GM21526 (cell line): Measurements from ENCODE around the gene RPL12.

ENCODE experiments used
- ATAC-seq: cut with Tn5 transposase; IDR thresholded peaks from one replicate; pipeline ENCODE4 v1.9.1; 2021; ENCODE audit warnings: moderate library complexity; ENCODE audit not compliant: unreplicated experiment, low FRiP score

Gene RPL12

DNA sequence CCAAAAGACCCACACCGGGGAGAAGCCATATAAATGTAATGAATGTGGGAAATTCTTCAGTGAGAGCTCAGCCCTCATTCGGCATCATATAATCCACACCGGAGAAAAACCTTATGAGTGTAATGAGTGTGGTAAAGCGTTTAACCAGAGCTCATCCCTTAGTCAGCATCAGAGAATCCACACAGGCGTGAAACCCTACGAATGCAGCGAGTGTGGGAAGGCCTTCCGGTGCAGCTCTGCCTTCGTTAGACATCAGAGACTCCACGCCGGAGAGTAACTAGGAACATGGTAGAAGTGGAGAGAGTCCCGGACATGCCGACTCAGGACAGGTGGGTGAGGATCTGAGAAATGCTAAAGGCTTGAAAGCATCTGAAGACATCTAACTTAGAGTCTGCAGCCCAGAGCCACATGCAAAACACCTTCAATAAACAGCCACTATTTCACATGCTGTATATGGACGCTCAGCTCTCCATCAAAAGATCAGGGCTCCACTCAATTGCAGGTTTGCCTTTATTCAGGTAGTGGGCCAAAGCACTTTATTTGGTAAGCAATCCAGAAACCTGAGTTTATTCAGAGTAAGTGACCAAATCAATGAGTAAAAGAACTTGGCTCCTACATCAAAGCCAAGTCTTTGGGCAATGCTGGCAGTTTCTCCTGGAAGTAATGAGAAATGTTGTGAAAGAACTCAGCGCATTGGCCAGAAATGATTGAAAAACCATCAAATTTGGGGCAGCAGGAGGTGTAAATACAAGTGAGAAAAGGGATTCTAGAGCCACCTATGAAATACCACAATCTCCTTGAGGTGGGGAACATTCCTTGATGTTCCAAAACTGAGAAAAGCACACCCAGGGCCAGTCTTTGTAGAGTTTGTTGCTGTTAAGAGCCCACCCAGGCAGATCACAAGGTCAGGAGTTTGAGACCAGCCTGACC lies 6.0 kb downstream of the RPL12 start:
- no peak for ATAC-seq

DNA sequence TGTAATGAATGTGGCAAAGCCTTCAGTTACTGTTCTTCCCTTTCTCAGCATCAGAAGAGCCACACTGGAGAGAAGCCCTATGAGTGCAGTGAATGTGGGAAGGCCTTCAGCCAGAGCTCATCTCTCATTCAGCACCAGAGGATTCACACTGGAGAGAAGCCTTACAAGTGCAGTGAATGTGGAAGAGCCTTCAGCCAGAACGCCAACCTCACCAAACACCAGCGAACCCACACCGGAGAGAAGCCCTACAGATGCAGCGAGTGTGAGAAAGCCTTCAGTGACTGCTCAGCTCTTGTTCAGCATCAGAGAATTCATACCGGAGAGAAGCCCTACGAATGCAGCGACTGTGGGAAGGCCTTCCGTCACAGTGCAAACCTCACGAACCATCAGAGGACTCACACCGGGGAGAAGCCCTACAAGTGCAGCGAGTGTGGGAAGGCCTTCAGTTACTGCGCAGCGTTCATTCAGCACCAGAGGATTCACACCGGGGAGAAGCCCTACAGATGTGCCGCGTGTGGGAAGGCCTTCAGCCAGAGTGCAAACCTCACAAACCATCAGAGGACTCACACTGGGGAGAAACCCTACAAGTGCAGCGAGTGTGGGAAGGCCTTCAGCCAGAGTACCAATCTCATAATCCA lies 6.8 kb downstream of the RPL12 start:
- no peak for ATAC-seq

DNA sequence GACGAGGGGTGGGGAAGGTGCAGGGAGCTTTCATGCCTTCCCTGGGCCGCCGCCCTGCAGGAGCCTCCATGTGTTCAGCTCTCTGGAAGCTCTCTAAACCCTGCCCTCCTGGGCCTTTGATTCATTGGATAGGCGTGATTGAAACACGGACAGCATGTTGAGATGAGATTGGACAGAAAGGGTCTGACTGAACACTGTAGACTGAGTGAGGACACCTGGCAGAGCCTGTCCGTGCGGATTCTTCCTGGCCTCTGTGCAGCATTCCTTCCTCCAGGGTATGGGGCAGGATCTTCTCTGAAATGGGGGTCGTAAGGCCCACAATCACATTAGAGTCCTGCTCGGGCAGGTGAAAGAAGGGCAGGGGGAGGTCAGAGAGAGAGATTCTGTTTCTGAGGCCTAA lies 12.8 kb downstream of the RPL12 start:
- no peak for ATAC-seq

DNA sequence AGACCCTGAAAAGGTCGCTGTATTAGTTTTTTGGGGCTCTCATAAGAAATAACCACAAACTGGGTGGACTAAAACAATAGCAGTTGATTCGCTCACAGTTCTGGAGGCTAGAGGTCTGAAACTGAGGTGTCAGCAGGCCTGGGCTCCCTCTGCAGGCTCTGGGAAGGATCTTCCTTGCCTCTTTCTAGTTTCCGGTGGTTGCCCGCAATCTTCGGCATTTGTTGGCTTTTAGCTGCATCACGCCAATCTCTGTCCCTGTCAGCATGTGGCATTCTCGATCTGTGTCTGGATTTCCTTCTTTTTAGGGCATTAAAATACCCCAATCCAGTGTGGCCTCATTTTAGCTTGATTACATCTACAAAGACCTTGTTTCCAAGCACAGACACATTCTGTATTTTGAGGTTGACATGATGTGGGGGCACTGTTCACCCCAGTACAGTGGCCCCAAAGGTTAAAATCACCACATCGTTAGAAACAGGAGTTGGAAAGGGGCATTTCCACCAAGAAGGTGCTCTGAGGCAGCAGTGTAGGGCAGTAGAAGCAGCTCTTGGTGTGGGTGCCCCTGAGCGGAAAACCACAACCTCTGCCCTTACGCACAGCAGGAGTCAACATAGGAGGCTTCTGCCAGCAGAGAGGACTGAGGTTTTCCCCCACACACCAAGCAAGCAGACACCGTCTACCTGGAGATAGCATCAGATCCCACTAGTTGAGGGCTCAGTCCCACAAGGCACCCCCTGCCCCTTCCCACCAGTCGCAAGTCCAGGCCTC lies 13.5 kb downstream of the RPL12 start:
- no peak for ATAC-seq

DNA sequence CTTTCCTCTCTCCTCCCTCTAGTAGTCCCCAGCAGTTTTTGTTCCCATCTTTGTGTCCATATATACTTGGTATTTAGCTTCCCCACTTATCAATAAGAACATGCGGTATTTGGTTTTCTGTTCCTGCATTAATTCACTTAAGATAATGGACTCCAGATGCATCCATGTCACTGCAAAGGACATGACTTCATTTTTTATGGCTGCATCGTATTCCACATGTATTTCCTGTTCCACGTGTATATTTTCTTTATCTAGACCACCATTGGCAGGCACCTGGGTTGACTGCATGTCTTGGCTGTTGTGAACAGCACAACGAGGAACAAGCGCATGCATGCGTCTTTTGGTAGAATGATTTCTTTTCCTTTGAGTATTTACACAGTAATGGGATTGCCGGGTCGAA lies 20.8 kb downstream of the RPL12 start:
- no peak for ATAC-seq

DNA sequence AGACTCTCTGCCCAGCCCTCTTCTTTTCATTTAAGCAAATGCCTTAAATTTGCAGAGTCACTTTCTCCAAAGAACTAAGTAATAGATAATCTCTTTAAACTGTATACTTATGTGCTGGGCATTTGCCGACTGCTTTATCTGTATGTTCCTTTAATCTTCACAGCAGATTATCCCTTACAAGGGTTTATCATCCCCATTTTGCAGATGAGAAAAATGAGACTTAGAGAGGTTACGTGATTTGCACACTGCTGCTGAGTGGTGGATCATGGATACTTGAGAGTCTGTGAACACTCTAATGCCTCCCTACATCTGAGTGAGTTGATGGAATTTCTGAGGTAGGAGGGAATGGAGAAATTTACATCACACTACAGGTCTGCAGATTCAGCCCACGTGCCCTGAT lies 22.9 kb downstream of the RPL12 start:
- no peak for ATAC-seq

DNA sequence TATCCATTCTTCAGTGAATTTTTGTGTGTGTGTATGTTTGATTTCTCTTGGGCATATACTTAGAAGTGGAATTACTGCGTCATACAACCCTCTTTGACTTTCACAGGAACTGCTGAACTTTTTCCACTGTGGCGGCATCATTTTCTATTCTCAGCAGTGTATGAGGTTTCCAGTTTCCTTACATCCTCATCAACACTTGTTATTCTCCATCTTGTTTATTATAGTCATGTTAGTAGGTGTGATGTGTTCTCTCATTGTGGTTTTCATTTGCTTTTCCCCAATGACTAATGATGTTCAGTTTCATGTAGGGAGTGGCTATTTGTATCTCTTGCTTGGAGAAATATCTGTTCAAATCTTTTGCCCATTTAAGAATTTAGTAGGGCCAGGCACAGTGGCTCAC lies 24.4 kb downstream of the RPL12 start:
- ATAC-seq: no peak

DNA sequence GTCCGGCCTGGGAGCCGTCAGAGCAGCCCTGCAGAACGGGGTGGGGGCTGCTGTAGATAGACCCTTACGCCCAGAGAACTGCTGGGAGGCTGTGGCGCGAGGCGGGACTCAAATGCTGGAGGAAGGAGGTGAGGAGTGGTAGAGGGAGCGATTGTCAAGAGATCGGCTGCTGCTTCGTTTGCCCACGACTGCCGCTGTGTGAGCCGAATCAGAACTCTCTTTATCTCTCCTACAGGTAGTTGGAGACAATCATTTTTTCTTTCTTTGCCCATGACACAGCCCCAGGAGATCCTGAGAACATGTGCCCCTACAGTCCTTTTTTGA lies 26.6 kb downstream of the RPL12 start:
- ATAC-seq: peak; percentile 12

DNA sequence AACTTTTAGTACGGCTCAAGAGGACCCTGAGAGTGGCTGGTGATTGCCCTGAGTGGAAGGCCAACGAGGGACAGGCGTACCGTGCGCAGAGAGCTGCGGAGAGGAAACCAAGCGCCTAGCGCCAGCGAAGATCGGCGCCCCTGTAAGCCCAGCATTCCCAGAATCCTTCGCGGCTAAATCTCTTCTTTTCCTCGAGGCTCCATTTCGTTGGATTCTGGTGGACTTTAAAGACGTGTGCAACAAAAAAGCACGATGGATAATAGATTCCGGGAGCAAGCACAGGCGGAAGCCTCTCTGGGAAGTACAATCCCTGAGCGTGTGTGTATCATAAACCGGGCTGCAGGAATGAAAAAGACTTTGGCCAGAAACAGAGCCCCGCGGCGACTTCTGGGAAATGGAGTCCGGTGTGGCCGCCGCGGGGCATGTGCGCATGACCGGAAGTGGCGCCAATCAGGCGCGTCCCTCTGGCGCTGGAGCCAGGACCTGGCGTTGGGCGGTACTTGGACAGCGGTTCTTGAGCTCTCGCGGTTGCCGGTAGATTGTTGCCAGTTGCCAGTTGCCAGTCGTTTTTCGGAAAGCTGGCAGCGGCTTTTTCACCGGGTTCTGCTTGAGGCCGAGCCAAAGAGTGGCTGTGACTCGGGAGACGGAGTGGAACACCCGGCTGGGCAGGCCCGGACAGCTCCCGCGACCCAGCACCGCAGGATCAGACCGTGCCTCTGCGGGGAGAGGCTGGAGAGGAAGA lies 27.1 kb downstream of the RPL12 start, which contains the start of gene ZNF79:
TSS of gene ZNF79 (plus strand) at position 449 of the 742 bp plus-strand sequence. CDS start 406 bp downstream, outside the sequence.
- ATAC-seq: peak; percentile 75

DNA sequence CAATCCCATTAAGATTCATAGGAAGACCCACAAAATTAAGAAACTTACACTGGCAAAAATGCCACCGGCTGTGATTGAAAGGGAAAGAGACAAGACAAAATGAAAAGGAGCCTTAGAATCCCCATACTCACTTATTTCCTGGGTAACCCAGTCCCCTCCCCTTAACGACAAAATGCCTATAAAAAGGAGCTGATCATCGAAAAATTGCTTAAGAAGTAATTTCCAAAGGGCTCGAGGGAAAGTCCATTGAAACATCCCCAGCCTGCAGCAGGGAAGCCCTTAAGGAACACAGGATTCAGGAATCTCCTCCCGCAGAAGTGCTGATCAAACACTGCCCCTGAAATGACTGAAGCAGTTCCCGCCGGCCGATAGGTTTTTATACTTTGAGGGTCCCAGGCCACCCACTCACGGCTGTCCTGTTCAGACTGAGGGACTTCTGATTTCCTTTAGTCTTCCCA lies 27.7 kb downstream of the RPL12 start:
- ATAC-seq: no peak

DNA sequence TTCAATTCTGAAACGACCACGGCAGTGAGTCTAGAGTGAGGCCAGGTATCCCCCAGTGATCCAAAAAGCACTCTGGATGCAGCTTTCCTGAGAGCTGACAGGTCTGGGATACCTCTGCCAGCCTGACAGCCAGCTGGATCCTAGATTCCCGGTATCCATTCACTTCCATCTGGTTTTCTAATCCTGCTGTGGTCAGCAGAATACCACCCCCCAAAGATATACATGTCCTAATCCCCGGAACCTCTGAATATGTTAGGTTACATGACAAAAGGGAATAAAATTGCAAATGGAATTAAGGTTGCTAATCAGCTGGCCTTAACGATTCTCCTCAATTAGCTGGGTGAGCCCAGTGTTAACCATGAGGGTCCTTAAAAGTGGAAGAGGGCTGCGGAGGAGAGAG lies 28.4 kb downstream of the RPL12 start:
- no peak for ATAC-seq

DNA sequence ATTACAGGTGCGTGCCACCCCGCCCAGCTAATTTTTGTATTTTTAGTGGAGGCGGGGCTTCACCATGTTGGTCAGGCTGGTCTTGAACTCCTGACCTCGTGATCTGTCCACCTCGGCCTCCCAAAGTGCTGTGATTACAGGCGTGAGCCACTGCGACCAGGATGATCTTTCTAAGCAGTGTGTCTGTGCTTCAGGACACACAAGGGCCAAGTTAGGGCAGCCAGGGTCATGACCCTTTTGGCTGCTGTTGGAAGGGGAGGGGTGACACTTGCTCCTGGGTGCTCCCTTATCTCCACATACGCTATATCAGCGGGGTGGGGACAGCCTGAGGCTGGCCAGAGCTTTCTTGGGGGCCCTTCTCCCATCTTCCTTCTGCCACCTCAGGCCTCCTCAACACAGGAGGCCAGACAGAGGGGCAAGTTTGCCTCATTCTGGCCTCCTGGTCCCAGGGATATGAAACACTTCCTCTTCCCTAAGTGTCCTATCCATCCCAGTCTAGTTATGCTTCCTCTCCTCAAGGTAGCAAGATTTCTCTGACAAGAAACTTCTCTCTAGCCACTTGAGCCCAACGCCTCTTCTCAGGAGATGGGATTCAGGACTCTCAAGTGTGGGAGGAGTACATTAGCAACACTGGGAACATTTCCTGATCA lies 28.9 kb downstream of the RPL12 start:
- no peak for ATAC-seq

DNA sequence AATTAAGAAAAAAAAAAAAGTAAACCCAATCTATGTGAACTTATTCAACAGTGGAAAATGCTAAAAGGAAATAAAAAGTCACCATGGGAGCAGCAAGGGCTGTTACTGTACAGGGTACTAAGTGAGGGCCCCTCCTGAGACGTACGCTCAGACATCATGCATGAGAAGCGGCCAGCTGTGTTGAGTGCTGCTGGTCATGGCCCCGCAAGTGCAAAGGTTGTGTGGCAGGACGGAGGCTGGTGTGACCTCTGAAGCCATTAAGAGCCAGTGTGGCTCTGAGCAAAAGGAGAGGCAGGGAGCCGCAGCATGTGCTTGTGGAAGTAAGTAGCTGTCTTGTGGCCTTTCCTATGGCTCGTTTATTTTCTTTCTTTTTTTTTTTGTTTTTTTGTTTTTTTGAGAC lies 30.1 kb downstream of the RPL12 start:
- no peak for ATAC-seq

DNA sequence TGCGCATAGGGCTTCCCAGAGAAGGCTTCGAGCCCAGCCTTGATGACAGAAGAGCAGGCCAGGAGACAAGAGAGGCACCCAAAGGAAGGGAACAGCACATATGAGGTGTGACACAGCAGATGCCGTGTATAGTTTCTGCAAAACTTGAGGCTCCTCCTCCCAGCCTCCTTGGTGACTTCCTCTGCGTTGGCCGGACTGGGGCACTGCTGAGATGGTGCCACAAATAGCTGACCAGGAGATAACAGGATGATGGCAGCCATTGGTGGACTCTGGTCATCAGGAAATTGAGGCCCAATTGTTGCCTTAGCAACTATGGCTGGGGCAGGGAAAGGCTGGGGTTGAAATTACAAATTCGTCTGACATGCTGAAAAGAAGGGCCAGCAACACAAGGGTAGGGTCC lies 31.9 kb downstream of the RPL12 start:
- no peak for ATAC-seq

DNA sequence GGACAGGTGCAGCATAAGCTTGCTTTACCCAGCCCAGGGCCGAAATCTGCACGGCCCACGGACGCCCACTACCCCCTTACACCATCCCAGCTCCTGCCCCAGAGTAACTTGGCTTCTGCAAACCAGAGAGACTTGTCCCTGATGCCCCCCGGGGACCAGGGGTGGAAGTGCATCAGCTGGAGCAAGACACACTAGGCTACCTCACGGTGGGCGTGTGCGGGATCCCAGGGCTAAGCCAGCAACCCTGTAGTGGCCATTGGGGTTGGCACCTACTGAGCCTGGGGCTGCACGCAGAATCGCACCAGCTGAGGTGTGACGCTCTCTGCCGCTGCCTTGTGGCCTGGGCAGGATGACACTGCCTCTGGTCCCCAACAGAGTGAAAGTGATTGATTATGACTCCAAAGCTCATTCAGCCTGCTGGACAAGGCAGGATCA lies 33.2 kb downstream of the RPL12 start:
- no peak for ATAC-seq

DNA sequence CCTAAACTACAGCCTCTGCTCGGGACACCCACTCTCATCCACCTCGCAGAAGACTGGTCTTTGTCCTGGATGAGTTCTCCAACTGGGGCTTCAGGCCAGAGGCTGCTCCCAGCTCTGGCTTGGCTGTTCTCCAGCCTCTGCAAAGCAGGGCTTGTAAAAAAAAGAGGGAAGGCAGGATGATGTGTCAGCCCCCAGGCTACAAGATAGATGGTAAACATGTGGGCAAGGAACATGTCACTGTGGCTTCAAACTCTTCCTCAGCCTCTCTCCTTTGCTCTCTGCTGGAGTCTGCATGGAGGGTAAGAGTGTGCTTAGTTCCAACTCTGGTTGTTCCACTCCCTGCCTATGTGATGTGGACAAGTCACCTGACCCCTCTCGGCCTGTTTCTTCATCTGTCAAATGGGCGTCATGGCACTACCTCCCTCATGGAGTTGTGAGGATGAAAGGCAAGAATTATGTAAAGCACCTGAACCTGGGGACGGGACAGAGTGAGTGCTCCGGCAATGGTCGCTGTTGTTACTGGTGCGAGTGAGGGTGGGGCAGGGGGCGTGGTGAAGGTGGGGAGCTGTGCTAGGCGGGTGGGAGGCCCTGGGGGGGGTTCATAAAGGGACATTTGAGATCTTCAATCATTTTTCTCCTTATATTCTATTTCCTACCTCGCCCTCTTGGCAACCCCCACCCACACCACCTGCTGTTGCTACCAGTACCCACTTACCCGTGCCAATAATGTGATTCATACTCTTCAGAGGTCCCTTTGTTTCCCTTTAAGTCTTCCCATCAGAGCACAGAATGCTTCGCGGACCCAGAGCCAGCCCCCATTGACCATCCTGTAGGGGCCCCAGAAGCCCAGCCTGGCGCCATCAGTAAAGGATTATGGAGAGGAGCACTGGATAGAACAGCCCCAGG lies 33.8 kb downstream of the RPL12 start:
- ATAC-seq: no peak

DNA sequence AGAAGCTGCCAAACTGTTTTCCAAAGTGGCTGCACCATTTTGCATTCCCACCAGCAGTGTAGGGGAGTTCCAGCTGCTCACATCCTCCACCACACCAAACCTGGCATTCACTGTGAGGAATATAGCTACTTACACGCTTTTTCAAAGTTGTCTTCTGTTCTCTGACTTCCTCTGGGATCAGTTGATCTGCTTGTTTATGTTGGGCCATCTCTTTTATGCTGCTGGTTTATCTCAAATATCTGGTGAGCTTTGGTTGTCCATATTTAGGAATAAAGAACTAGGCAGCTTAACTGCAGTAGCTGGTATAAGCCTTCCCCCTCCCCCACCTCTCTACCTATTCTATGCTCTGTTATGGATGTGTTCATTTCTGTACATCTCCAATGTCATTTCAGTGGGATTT lies 35.5 kb downstream of the RPL12 start:
- no peak for ATAC-seq

DNA sequence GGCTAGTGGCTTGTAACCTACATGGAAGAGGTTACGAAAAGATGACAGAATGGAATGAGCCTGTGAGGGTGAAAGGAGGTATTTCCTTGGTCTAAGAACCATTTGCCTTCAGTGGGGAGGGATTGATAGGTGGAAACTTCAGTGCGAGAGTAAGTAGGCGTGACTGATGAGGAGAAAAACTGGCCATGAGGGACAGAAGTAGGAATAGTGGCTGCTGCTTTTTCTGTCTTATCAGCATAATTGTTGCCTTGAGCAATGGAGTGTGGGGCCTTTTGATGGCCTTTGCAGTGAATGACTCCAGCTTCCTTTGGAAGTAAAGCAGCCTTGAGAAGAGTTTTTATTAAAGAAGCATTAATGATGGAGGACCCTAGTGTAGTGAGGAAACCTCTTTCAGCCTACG lies 36.1 kb downstream of the RPL12 start:
- ATAC-seq: no peak

DNA sequence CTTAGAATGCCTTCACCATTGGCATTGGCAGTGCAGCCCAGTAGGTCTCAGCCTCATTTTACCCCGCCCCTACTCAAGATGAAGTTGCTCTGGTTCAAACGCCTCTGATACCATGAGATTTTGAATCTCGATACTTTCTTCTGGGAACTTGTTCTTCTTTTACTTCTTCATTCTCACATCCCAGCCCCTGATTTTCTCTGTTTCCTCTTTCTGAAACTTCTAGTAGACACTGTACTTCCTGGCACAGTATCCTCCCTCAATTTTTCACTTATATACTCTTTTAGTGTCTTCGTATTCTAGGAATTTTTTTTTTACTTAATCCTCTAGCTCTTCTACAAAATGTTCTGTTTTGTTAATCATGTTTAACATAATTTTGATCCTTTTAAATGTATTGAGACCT lies 40.1 kb downstream of the RPL12 start:
- no peak for ATAC-seq
